Spleen (tissue), 7 donors: ENCODE results near the gene LAIR1.
A peak's percentile ranks its signal among the peaks of the same experiment; 100 is the strongest.

ENCODE experiments used
- CTCF ChIP-seq, 11 experiments: fragments of 200-600 bp in 7 of 11; fragments of 450-650 bp in 4 of 11; sonication (generic) in 4 of 11; IDR thresholded peaks in 8 of 11; conservative IDR thresholded peaks in 3 of 11; 1 replicate in 7 of 11; 2 replicates in 4 of 11; pipeline versions ENCODE4 v1.4.0 to v1.8.0; 2016 to 2021; ENCODE audit warnings: antibody characterized with exemption in 11 of 11, inconsistent platforms in 4 of 11, mild to moderate bottlenecking in 1 of 11
- POLR2AphosphoS5 ChIP-seq, 3 donors: sonication (generic); formaldehyde crosslinking; IDR thresholded peaks; one replicate each; pipeline ENCODE4 v1.5.1; 2017; ENCODE audit warnings: antibody characterized with exemption in 3 of 3
- donor health status: DM: no; HTN: no; CAD: no; lungs with moderate emphysema.
- donor health status: DM: no; HTN: no; CAD: no.
- donor health status: DM: no; HTN: no; CAD: no.

- TF ChIP-seq CTCF (IDR thresholded peaks at IDR 0.05 in 8 of 11, conservative IDR thresholded peaks at IDR 0.05 in 3 of 11) = peak; percentile 44 to 86 (median 77)
- no peak for TF ChIP-seq POLR2AphosphoS5 (IDR thresholded peaks at IDR 0.05)
Measured at GRCh38 chr19:54390942-54391577, 26.3 kb upstream of the LAIR1 start.
